HepG2 (cell line): ENCODE measurements around the gene ASCC2. TPM values are rescaled to one million over a fixed set of nuclear protein-coding genes. Genes with fewer than 3 reads are reported as not detected.

ENCODE experiments used
- ATAC-seq: fragments of 200-7000 bp; cut with Tn5 transposase; 3 replicates; pipeline ENCODE4 v1.9.1; 2020; ENCODE audit warnings: mild to moderate bottlenecking, moderate library complexity
- BruUV-seq: library from RNA; stranded (reverse); fragments of 400-500 nt; replicated peaks from 2 replicates; lab custom pipeline; 2021; lab: Mats Ljungman, UMichigan
- CTCF ChIA-PET: fragments of 300-600 bp; formaldehyde crosslinking; extraction: SDS; loops from one replicate; lab custom pipeline; 2021; ENCODE audit warnings: low total read pairs, inconsistent platforms, low intra/inter-chr PET ratio; lab: Yijun Ruan, JAX
- POLR2A ChIA-PET: fragments of 350-600 bp; sonication (Branson Sonifier 250); formaldehyde crosslinking; loops from one replicate; lab custom pipeline; 2020; ENCODE audit warnings: antibody characterized with exemption, inconsistent platforms; lab: Yijun Ruan, JAX
- DNase-seq: peaks from one replicate; pipeline ENCODE4 v3.0.0-alpha.2; 2015; ENCODE audit warnings: low spot score
- FAIRE-seq: peaks from 3 replicates; lab custom pipeline; 2011; peaks lifted over from hg19 to GRCh38; lab: Jason Lieb, UNC
- H2AFZ ChIP-seq: one replicate; pipeline ENCODE4 v1.6.1; 2011; ENCODE audit warnings: low read length, inconsistent platforms
- H3K27ac ChIP-seq: fragments of 300-600 bp; 3 replicates; pipeline ENCODE4 v1.8.0; 2011; ENCODE audit warnings: mixed run types, mild to moderate bottlenecking, mixed read lengths, low read length, inconsistent platforms; ENCODE audit not compliant: insufficient read depth; ENCODE audit errors: extremely low read length
- H3K27me3 ChIP-seq, 2 experiments: fragments of 200-600 bp in 1 of 2; 2 replicates in 1 of 2; 3 replicates in 1 of 2; pipeline versions ENCODE4 v1.6.0 to v1.8.0; 2011; ENCODE audit warnings: low read length in 2 of 2, mild to moderate bottlenecking in 2 of 2, moderate library complexity in 2 of 2, inconsistent platforms in 1 of 2; ENCODE audit not compliant: insufficient read depth in 2 of 2, control insufficient read depth in 1 of 2
- H3K36me3 ChIP-seq, 2 experiments: fragments of 200-600 bp in 1 of 2; replicated peaks in 1 of 2; 2 replicates in 1 of 2; 3 replicates in 1 of 2; pipeline versions ENCODE4 v1.5.1 to v1.8.0; 2011; ENCODE audit warnings: low read length in 2 of 2, inconsistent platforms in 1 of 2; ENCODE audit not compliant: insufficient read depth in 2 of 2, control insufficient read depth in 1 of 2
- H3K4me1 ChIP-seq: 2 replicates; pipeline ENCODE4 v1.5.1; 2012; ENCODE audit warnings: low read length, inconsistent platforms; ENCODE audit not compliant: insufficient read depth
- H3K4me2 ChIP-seq: 2 replicates; pipeline ENCODE4 v1.6.0; 2011; ENCODE audit warnings: low read depth, low read length, inconsistent platforms
- H3K4me3 ChIP-seq, 3 experiments: fragments of 200-600 bp in 1 of 3; sonication (generic), shearing (Covaris generic) in 1 of 3; replicated peaks in 1 of 3; 2 replicates each; pipeline ENCODE4 v1.5.1; 2011 to 2016; ENCODE audit warnings: low read length in 3 of 3, inconsistent platforms in 2 of 3, low read depth in 2 of 3, mild to moderate bottlenecking in 2 of 3, control low read depth in 1 of 3, mixed read lengths in 1 of 3; ENCODE audit not compliant: insufficient read depth in 1 of 3
- H3K79me2 ChIP-seq: one replicate; pipeline ENCODE4 v1.6.1; 2011; ENCODE audit warnings: low read length, inconsistent platforms; ENCODE audit not compliant: insufficient read depth
- H3K9ac ChIP-seq: 2 replicates; pipeline ENCODE4 v1.6.0; 2011; ENCODE audit warnings: mild to moderate bottlenecking, low read depth, low read length, inconsistent platforms; ENCODE audit not compliant: insufficient read depth
- H3K9me3 ChIP-seq: 2 replicates; pipeline ENCODE4 v1.5.1; 2012; ENCODE audit warnings: mild to moderate bottlenecking, low read length
- H4K20me1 ChIP-seq: 2 replicates; pipeline ENCODE4 v1.6.0; 2011; ENCODE audit warnings: inconsistent platforms, mild to moderate bottlenecking, low read length, moderate library complexity; ENCODE audit not compliant: insufficient read depth
- CEBPZ ChIP-seq: IDR thresholded peaks from 2 replicates; pipeline ENCODE4 v1.6.1; 2012; ENCODE audit warnings: low read length, improper control_type of control experiment
- DDIT3 ChIP-seq: sonication (generic); formaldehyde crosslinking; IDR thresholded peaks from 2 replicates; pipeline ENCODE4 v1.4.0; 2020; ENCODE audit warnings: mild to moderate bottlenecking, missing genetic modification reagents
- ELK4 ChIP-seq: sonication (generic); formaldehyde crosslinking; IDR thresholded peaks from 2 replicates; pipeline ENCODE4 v1.9.0; 2021; ENCODE audit warnings: missing genetic modification reagents, borderline replicate concordance
- PHF20 ChIP-seq: sonication (generic); formaldehyde crosslinking; IDR thresholded peaks from 2 replicates; pipeline ENCODE4 v1.5.0; 2020; ENCODE audit warnings: mild to moderate bottlenecking, missing genetic modification reagents
- REPIN1 ChIP-seq: sonication (generic); formaldehyde crosslinking; IDR thresholded peaks from 2 replicates; pipeline ENCODE4 v1.8.0; 2022; ENCODE audit warnings: missing genetic modification reagents, low read depth, mild to moderate bottlenecking, borderline replicate concordance
- ZBTB14 ChIP-seq: sonication (generic); formaldehyde crosslinking; IDR thresholded peaks from 2 replicates; pipeline ENCODE4 v1.4.0; 2020; ENCODE audit warnings: missing genetic modification reagents
- ZMAT3 ChIP-seq: sonication (generic); formaldehyde crosslinking; conservative IDR thresholded peaks from 2 replicates; pipeline ENCODE4 v1.7.0; 2021; ENCODE audit warnings: missing genetic modification reagents
- ZNF33A ChIP-seq: sonication (generic); formaldehyde crosslinking; IDR thresholded peaks from 2 replicates; pipeline ENCODE4 v1.5.1; 2020; ENCODE audit warnings: missing genetic modification reagents, mild to moderate bottlenecking, moderate library complexity, borderline replicate concordance
- ZNF740 ChIP-seq: sonication (generic); formaldehyde crosslinking; IDR thresholded peaks from 2 replicates; pipeline ENCODE4 v1.4.0; 2020; ENCODE audit warnings: missing genetic modification reagents
- WGBS: methylation state at CpG from one replicate; pipeline ENCODE4 v1.1.6; 2017; ENCODE audit warnings: low lambda C conversion rate; 5-methylcytosine and 5-hydroxymethylcytosine counted together
- in situ Hi-C: cut with HindIII; loops from 2 replicates; pipeline ENCODE4 v1.10.0; 2017; ENCODE audit warnings: low pct_unique_long_range_greater_than_20kb; ENCODE audit not compliant: extremely low pct_ligation_motif_present
- intact Hi-C: fragments of 100-400 bp; cut with micrococcal nuclease; formaldehyde crosslinking; loops from one replicate; pipeline ENCODE4 v1.10.0; 2022; ENCODE audit not compliant: unreplicated experiment
- polyA plus RNA-seq, 8 experiments: library from polyadenylated mRNA; depleted of rRNA in 3 of 8; stranded (reverse) in 7 of 8; unstranded in 1 of 8; fragments of >200 nt; fragmentation: Illumina TruSeq in 4 of 8; extraction: Trizol in 4 of 8; gene quantifications; 2 replicates each; pipeline versions ENCODE4 v1.2.1 to v1.2.3, GENCODE V29; 2011 to 2016; ENCODE audit warnings: low read depth in 4 of 8, missing spikeins in 1 of 8, mixed read lengths in 1 of 8; ENCODE audit not compliant: insufficient read depth in 1 of 8
- total RNA-seq, 5 experiments: library from RNA; depleted of rRNA; stranded (reverse); fragments of >200 nt; fragmentation: Illumina TruSeq; extraction: Trizol; gene quantifications; 2 replicates each; pipeline ENCODE4 v1.2.3, GENCODE V29; 2016; ENCODE audit warnings: low read depth in 1 of 5

ASCC2 gene
- total and polyA plus RNA-seq, 2 of the 13 experiments (the other 11 are each of a cell fraction or from before 2014, with no cell fraction given), result 26.2 to 26.3 TPM

- H3K9ac ChIP-seq, result no peak overlapping the region
- 97% methylated on average over 1 of the region's 1 CpG for WGBS
- POLR2A ChIA-PET, result no interaction called here
- H3K4me3 ChIP-seq, result no peak overlapping the region
- intact Hi-C loops, result loop anchor here (10.0 kb wide), 1 partner anchor 108 kb away; no protein-coding TSS in a partner anchor
- H2AFZ ChIP-seq, result no peak overlapping the region
- no peak overlapping the region for H3K4me2 ChIP-seq
- no peak for ATAC-seq
- H3K4me1 ChIP-seq, result peaks cover 49% of the 10 kb centered on the region
- no peaks in the 10 kb centered on the region for H3K27me3 ChIP-seq
- in situ Hi-C loops, result no loop called here
- H4K20me1 ChIP-seq, result peaks cover 16% of the 10 kb centered on the region
- TF ChIP-seq ZMAT3 (CRISPR knock-in tag), result no peak
- no peak for TF ChIP-seq ZNF33A (CRISPR knock-in tag)
- TF ChIP-seq PHF20 (CRISPR knock-in tag), result no peak
- no peak for TF ChIP-seq DDIT3
- no peak for TF ChIP-seq CEBPZ
- TF ChIP-seq ELK4 (CRISPR knock-in tag), result no peak
- TF ChIP-seq ZBTB14 (CRISPR knock-in tag), result no peak
- TF ChIP-seq ZNF740 (CRISPR knock-in tag), result no peak
- TF ChIP-seq REPIN1 (CRISPR knock-in tag), result no peak
- no peak overlapping the region for H3K27ac ChIP-seq
- CTCF ChIA-PET, result no interaction called here
- H3K9me3 ChIP-seq, result no peaks in the 10 kb centered on the region
- FAIRE-seq, result no peak
- BruUV-seq, result no TSS peak
- DNase-seq, result no peak
- H3K36me3 ChIP-seq, result no peaks in the 10 kb centered on the region
- peaks cover 69% of the 10 kb centered on the region for H3K79me2 ChIP-seq
Measured at GRCh38 chr22:29886596-29886995, 48.5 kb upstream of the ASCC2 start.
